ENCODE data around the gene PSTPIP2. TPM values are rescaled to one million over a fixed set of nuclear protein-coding genes. Genes with fewer than 3 reads are reported as not detected.
A peak's percentile ranks its signal among the peaks of the same experiment; 100 is the strongest.

The PSTPIP2 gene
- total and polyA plus RNA-seq, 9 of the 15 experiments (the other 6 are each of a cell fraction or from before 2014, with no cell fraction given), result 14.0 to 45.7 (median 27.1) TPM

GRCh38 chr18:46095532-46095931, 23.5 kb upstream of the PSTPIP2 start:
- DNase-seq (ENCODE audit: extremely low read depth in 1 of 4, low spot score in 3 of 4) (no peak), FAIRE-seq (no peak), ATAC-seq (no peak)
- in situ Hi-C loops (cut with MboI), result no loop called here
- WGBS (ENCODE audit: insufficient coverage, low coverage, missing lambda C conversion rate), result 88% methylated on average over 6 of the region's 10 CpGs
- no peaks in the 10 kb centered on the region for H3K27me3 ChIP-seq (ENCODE audit: control insufficient read depth in 2 of 2, insufficient read depth in 2 of 2, low read length in 2 of 2)
- H4K20me1 ChIP-seq (replicated peaks; ENCODE audit: control insufficient read depth, insufficient read depth, low read length), result no peaks in the 10 kb centered on the region
- no peaks in the 10 kb centered on the region for H3K9me1 ChIP-seq (ENCODE audit: control insufficient read depth, insufficient read depth, low read length)
- H3K36me3 ChIP-seq (ENCODE audit: control insufficient read depth, insufficient read depth, low read length), result peaks cover 53% of the 10 kb centered on the region
- no TSS peak for BruUV-seq (replicated peaks)
- H2AFZ ChIP-seq (ENCODE audit: low read depth, low read length), result no peak overlapping the region
- H3K27ac ChIP-seq (ENCODE audit: extremely low read depth, low read depth, low read length), result 0 out of 3 replicates have a peak overlapping the region, but pooled peaks have one; percentile 19
- peaks cover 3 to 6% of the 10 kb centered on the region in 2 experiments; a peak in 2 of 5 replicates for H3K4me1 ChIP-seq (replicated peaks in 1 of 2; ENCODE audit: control insufficient read depth in 2 of 2, insufficient read depth in 2 of 2, low read length in 2 of 2)
- CTCF ChIA-PET (ENCODE audit: low intra/inter-chr PET ratio), result no interaction called here
- POLR2A ChIA-PET, result no interaction called here
- no peak overlapping the region for H3K4me3 ChIP-seq
- H3K4me2 ChIP-seq (ENCODE audit: insufficient read depth, low read length), result no peak overlapping the region
- H3K9me3 ChIP-seq (replicated peaks; ENCODE audit: control insufficient read depth, insufficient read depth, low read depth, low read length), result no peaks in the 10 kb centered on the region
- peaks cover 77% of the 10 kb centered on the region for H3K79me2 ChIP-seq (ENCODE audit: control insufficient read depth, insufficient read depth, low read length)
- peak overlapping the region in 1 of 2 experiments; percentile 58; a peak in 1 of 4 replicates for H3K9ac ChIP-seq (ENCODE audit: insufficient read depth in 1 of 2, low read depth in 2 of 2, low read length in 2 of 2)
- intact Hi-C loops (cut with micrococcal nuclease), result no loop called here
- TF ChIP-seq ZFX (CRISPR knock-in tag; IDR thresholded peaks at IDR 0.05) (no peak), SREBF1 (IDR thresholded peaks at IDR 0.05; ENCODE audit: borderline replicate concordance, low read depth, low read length) (no peak), POLR2G (IDR thresholded peaks at IDR 0.05; ENCODE audit: low read depth, low read length) (no peak), SETDB1 (IDR thresholded peaks at IDR 0.05; ENCODE audit: low read length) (no peak), ZNF668 (CRISPR knock-in tag; IDR thresholded peaks at IDR 0.05) (no peak), PRMT5 (CRISPR knock-in tag; IDR thresholded peaks at IDR 0.05) (no peak), ZBTB8A (IDR thresholded peaks at IDR 0.05; ENCODE audit: partially characterized antibody) (no peak), ZNF707 (CRISPR knock-in tag; conservative IDR thresholded peaks at IDR 0.05) (no peak), AFF4 (CRISPR knock-in tag; IDR thresholded peaks at IDR 0.05) (no peak), ZNF717 (CRISPR knock-in tag; IDR thresholded peaks at IDR 0.05) (no peak), GMEB1 (CRISPR knock-in tag; IDR thresholded peaks at IDR 0.05) (no peak), RBM22 (IDR thresholded peaks at IDR 0.05; ENCODE audit: low read depth, low read length, poor library complexity, severe bottlenecking) (no peak), MAFF (IDR thresholded peaks at IDR 0.05; ENCODE audit: low read length) (no peak), NR2C2 (CRISPR knock-in tag; IDR thresholded peaks at IDR 0.05) (no peak), NR2C2 (tag; IDR thresholded peaks at IDR 0.05) (no peak), TFAP4 (CRISPR knock-in tag; IDR thresholded peaks at IDR 0.05; ENCODE audit: borderline replicate concordance) (no peak), COPS2 (conservative IDR thresholded peaks at IDR 0.05) (no peak)
